MM.1S (cell line): ENCODE measurements around the gene EEA1.

Experiments used
- CTCF ChIP-seq: fragments of 300-600 bp; sonication (generic); IDR thresholded peaks from 2 replicates; pipeline ENCODE4 v1.5.1; 2016; ENCODE audit warnings: antibody characterized with exemption, low read length, mixed read lengths
- EZH2 ChIP-seq: fragments of 300-600 bp; sonication (generic); optimal IDR thresholded peaks from 2 replicates; pipeline ENCODE3; 2017; ENCODE audit warnings: low read depth, mild to moderate bottlenecking, antibody characterized with exemption, low read length, mixed read lengths
- EZH2phosphoT487 ChIP-seq: fragments of 300-600 bp; sonication (generic); IDR thresholded peaks from 2 replicates; pipeline ENCODE4 v1.6.1; 2018; ENCODE audit warnings: antibody characterized with exemption, low read length

- TF ChIP-seq CTCF (no peak), EZH2 (no peak), EZH2phosphoT487 (no peak)
Measured at GRCh38 chr12:92735131-92735721, 193.9 kb downstream of the EEA1 start.
